CD4-positive, alpha-beta T cell treated with Interleukin-2 at 100 ng/mL for 4 hours (primary cell): ENCODE results near the gene GRIK3.

Source experiments
- DNase-seq: peaks from one replicate; pipeline ENCODE4 v3.0.0-alpha.2; 2020; ENCODE audit warnings: low spot score

Gene GRIK3

GRCh38 chr1:36762174-36762573, 272.1 kb downstream of the GRIK3 start:
- no peak for DNase-seq

GRCh38 chr1:36761113-36761512, 273.2 kb downstream of the GRIK3 start:
- DNase-seq: no peak

- DNase-seq: no peak
Measured at GRCh38 chr1:36760081-36760480, 274.2 kb downstream of the GRIK3 start.

- no peak for DNase-seq
Measured at GRCh38 chr1:36759355-36759754, 275.0 kb downstream of the GRIK3 start.

- no peak for DNase-seq
Measured at GRCh38 chr1:36755303-36756230, 278.7 kb downstream of the GRIK3 start.

GRCh38 chr1:36754366-36754765, 279.9 kb downstream of the GRIK3 start:
- DNase-seq: no peak

GRCh38 chr1:36753451-36753850, 280.9 kb downstream of the GRIK3 start:
- no peak for DNase-seq

GRCh38 chr1:36752891-36753361, 281.4 kb downstream of the GRIK3 start:
- no peak for DNase-seq

- DNase-seq: no peak
Measured at GRCh38 chr1:36752431-36752830, 281.9 kb downstream of the GRIK3 start.

GRCh38 chr1:36751525-36751924, 282.8 kb downstream of the GRIK3 start:
- DNase-seq: no peak

- no peak for DNase-seq
Measured at GRCh38 chr1:36748466-36748865, 285.8 kb downstream of the GRIK3 start.
